Measurements from ENCODE around the gene ANKRD33B.
"Not testable (repeated sequence)": the region's sequence is repeated elsewhere in the genome, so short reads cannot be mapped to it uniquely, and the experiment has no call there.

Gene ANKRD33B

DNA sequence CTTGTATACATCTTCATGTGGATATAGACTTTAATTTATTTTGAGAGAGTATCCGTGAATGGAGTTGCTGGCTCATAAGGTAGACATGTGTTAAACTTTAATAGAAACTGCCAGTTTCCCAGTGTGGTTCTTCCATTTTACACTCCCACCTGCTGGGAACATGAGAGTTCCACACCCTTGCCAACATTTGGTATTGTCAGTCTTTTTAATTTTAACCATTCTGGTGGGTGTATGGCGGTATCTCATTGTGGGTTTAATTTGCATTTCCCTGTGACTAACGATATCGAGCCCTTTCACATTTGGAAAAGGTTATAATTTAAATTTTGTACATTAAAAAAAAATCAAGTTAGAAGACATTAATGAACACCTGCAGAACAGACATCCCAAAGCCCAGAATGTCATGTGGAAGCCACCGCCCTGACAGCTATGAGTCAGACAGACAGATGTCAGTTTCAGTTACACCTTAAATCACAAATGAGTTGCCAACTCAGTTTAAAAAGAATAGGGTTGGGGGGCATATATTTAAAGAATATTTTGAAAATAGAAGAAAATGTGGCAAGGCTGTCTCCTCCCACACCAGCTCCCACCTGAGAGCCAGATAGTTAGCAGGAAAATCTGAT lies 36.9 kb downstream of the ANKRD33B start:
- no peak overlapping the region for H3K27ac ChIP-seq

DNA sequence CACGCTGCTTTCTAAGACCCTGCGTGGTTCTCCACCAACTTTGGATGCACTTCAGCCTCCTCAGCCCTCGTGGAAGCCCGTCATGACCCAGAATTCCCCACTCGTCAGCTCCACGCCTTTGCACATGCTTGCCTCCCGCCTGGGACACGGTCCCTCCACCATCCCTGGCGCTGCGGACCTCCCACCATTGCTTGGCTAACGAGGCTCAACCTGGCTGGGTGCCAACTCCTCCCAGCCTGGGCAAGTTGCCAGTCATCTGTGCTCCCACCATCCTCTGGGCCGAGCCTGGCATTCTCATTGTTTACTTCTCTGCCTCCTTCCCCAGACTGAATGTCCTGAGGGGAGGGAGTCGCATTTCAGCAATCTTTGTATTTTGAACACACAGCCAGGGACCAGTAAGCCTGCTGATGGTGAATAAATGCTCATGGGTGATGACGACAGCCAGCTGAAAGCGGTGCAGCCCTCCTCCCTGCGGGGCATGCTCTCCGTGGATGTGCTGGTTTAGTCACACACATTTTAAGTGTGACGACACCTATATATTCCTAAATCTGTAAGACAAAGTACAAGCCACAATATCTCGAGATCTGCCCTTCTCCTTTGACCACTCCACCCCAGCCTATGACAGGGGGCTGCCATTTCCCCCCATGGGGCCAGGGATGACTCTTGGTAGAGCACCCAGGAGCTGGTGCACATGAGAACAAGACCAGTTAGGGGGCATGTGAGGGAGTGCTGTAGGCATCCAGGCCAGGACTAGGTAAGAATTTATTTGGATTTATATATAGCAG lies 37.6 kb downstream of the ANKRD33B start:
- peak overlapping the region; percentile 16 for H3K27ac ChIP-seq
- H3K27me3 ChIP-seq (replicated peaks) = no peaks in the 10 kb centered on the region
- in situ Hi-C loops (cut with HindIII; ENCODE audit: low pct_ligation_motif_present, low sequenced_read_pairs) = no loop called here
- H3K36me3 ChIP-seq (replicated peaks) = no peaks in the 10 kb centered on the region
- H3K4me3 ChIP-seq (ENCODE audit: low read depth, low read length) = peak overlapping the region; percentile 22
- TF ChIP-seq CTCF (IDR thresholded peaks at IDR 0.05; ENCODE audit: low read depth, low read length, missing control alignments) = no peak
- peak; percentile 79 for DNase-seq

More for the DNA sequence above, 36.9 kb downstream of the ANKRD33B start:
- in situ Hi-C loops (cut with HindIII; ENCODE audit: low pct_ligation_motif_present, low sequenced_read_pairs) = no loop called here
- TF ChIP-seq CTCF (IDR thresholded peaks at IDR 0.05; ENCODE audit: low read depth, low read length, missing control alignments) = peak; percentile 9
- DNase-seq = no peak
- no peaks in the 10 kb centered on the region for H3K27me3 ChIP-seq (replicated peaks)
- no peak overlapping the region for H3K4me3 ChIP-seq (ENCODE audit: low read depth, low read length)
- no peaks in the 10 kb centered on the region for H3K36me3 ChIP-seq (replicated peaks)

GRCh38 chr5:10602031-10602806 lies 38.3 kb downstream of the ANKRD33B start:
- in situ Hi-C loops (cut with HindIII; ENCODE audit: low pct_ligation_motif_present, low sequenced_read_pairs) = no loop called here
- Histone ChIP-seq H3K4me3 (ENCODE audit: low read depth, low read length) (no peak overlapping the region), H3K27me3 (replicated peaks) (no peaks in the 10 kb centered on the region), H3K27ac (no peak overlapping the region), H3K36me3 (replicated peaks) (no peaks in the 10 kb centered on the region)
- no peak for TF ChIP-seq CTCF (IDR thresholded peaks at IDR 0.05; ENCODE audit: low read depth, low read length, missing control alignments)
- no peak for DNase-seq

GRCh38 chr5:10604975-10605374 lies 41.1 kb downstream of the ANKRD33B start:
- DNase-seq = no peak
- H3K4me3 ChIP-seq (ENCODE audit: low read depth, low read length) = no peak overlapping the region
- in situ Hi-C loops (cut with HindIII; ENCODE audit: low pct_ligation_motif_present, low sequenced_read_pairs) = no loop called here
- no peak for TF ChIP-seq CTCF (IDR thresholded peaks at IDR 0.05; ENCODE audit: low read depth, low read length, missing control alignments)
- H3K27me3 ChIP-seq (replicated peaks) = no peaks in the 10 kb centered on the region
- H3K36me3 ChIP-seq (replicated peaks) = no peaks in the 10 kb centered on the region
- H3K27ac ChIP-seq = no peak overlapping the region

- H3K4me3 ChIP-seq (ENCODE audit: low read depth, low read length); H3K36me3 ChIP-seq (replicated peaks); in situ Hi-C loops (cut with HindIII; ENCODE audit: low pct_ligation_motif_present, low sequenced_read_pairs); DNase-seq; H3K27me3 ChIP-seq (replicated peaks): not testable (repeated sequence)
- H3K27ac ChIP-seq = peak overlapping the region; percentile 16
These were observed 42.8 kb downstream of the ANKRD33B start for GRCh38 chr5:10606632-10607022.
